ENCODE data around the gene TTC23.
"Not testable (repeated sequence)": the region's sequence is repeated elsewhere in the genome, so short reads cannot be mapped to it uniquely, and the experiment has no call there.

Gene TTC23

DNA sequence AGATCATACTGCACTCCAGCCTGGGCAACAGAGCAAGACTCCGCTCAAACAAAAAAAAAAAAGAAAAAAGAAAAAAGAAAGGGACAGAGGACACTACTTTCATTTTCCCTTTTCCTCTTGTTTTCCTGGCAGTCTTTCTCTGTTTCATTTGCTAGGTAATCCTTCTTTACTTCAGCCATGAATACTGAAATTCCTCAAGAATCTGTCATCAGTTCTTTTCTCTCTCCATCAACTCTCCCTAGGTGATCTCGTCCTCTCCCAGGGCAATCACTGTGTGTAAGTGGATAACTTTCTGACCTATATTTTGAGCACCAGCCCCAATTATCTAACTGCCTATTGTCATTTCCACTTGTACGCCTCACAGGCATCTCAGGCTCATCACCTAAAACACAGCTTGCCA, 51.5 kb downstream of the TTC23 start:
- DNase-seq (ENCODE audit: low spot score) = no peak

DNA sequence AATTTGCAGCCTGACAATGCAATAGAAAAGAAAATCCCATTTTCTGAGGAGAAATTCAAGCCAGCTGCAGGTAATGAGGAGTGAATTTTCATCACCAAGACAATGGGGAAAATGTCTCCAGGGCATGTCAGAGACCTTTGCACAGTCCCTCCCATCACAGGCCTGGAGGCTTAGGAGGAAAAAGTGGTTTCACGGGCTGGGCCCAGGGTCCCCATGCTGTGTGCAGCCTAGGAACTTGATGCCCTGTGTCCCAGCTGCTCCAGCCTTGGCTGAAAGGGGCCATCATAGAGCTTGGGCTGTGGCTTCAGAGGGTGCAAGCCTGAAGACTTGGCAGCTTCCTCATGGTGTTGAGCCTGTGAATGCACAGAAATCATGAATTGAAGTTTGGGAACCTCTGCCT, 57.2 kb downstream of the TTC23 start:
- DNase-seq (ENCODE audit: low spot score) = not testable (repeated sequence)

DNA sequence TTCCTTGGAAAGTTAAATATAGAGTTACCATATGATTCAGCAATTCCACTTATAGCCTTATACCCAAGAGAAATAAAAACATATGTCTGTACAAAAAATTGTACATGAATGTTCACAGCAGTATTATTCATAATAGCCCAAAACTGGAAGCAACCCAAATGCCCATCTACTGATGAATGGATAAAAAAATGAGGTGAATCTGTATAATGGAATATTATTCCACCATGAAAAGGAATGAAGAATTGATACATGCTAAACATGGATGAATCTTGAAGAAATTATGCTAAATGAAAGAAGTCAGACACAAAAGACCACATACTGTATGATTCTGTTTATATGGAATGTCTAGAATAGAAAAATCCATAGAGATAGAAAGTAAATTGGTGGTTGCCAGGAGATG, 61.4 kb downstream of the TTC23 start:
- no peak for DNase-seq (ENCODE audit: low spot score)

DNA sequence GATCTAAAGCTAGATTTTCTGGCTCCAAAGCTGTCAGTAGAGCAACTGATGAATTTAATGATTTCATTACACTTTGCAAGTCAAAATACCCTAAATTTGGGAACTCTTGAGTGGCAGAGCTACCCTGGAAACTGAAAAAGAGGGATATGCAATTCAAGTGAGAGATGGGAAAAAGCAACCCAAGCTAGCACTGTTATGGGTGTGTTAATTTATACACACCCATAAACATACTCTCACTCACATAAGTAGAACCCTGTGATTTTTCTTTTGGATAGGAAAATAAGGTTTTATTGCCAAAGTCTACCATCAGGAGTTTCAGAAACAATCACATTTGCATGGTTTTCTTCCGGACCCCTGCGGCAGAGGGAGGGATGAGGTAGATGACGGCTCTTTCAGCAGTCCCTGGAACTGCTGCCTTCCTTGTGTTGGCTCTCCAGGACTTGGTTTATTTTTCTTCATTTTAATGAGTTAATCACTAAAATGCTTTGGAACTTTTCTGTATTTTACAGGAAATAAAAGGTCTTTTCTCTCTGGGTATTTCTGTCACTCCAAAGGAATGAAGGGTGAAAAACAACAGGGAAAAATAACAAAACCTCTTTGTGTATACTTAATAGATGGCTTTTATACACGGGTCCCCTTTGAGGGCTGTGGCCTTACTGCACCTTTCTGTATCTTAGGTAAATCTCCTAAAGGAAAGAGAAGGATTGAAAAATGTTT, 63.8 kb downstream of the TTC23 start:
- DNase-seq (ENCODE audit: low spot score) = no peak

- DNase-seq (ENCODE audit: low spot score) = no peak
These were observed 66.6 kb downstream of the TTC23 start for GRCh38 chr15:99182791-99183190.

DNA sequence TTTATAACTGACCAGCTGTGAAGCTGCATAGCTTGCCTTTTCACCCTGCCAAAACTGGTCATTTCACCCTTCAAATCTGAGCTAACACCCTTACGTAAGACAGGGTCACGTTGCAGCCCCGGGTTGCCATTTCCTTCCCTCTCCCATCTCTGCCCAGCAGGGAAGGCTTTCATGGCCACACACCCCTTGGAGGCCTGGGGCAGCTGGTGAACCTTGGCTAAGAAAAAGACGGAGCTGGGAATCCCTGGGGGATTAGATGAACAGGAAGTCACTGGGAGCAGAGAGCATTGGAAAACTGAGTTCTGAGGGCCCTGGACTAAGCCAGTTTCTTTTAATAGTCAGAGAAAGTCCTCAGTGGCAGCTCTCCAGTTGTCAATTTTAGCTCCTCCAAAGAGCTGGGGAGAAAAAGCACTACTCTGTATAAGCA, 67.8 kb downstream of the TTC23 start:
- DNase-seq (ENCODE audit: low spot score) = no peak

GRCh38 chr15:99180964-99181306, 68.4 kb downstream of the TTC23 start:
- no peak for DNase-seq (ENCODE audit: low spot score)

DNA sequence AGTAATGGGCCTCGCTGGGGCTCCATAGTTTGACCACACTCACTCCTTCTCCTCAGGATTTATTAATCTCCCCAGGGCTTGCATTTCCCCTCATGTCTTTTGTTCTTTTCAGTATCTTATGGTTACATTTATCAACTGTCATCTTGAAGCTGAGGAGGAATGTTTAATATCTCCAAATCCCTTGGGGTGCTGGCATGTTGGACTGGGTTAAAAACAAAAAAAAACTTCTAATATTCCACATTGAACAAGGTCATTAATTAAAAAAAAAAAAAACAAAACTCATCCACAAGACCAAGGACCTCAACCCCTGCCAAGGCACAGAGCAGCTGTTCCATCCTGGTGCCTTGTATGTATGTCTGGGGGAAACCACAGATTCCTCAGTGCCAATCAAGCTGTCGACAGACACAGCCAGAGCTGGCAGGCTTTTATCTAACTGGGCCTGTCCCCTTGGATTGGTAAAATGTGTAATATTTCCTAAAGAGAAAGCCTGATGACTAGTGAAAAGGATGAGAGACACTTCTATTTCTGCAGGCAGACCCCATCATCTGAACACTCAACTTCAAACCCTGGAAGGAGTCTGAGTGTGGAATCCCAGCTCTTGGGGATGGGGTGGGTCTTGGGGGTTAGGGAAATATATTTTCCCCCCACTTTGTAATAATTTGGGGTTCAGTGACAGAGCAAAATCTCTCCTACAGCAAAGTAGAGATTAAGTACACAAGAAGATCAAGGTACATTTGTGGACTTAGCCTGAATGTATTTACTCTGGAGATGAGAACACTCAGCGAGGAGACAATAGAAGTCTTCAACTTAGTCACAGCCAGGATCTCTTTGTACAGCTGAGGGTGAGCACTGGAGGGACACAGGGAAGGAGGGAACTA, 69.1 kb downstream of the TTC23 start:
- no peak for DNase-seq (ENCODE audit: low spot score)

GRCh38 chr15:99177679-99178078, 71.7 kb downstream of the TTC23 start:
- DNase-seq (ENCODE audit: low spot score) = no peak

DNA sequence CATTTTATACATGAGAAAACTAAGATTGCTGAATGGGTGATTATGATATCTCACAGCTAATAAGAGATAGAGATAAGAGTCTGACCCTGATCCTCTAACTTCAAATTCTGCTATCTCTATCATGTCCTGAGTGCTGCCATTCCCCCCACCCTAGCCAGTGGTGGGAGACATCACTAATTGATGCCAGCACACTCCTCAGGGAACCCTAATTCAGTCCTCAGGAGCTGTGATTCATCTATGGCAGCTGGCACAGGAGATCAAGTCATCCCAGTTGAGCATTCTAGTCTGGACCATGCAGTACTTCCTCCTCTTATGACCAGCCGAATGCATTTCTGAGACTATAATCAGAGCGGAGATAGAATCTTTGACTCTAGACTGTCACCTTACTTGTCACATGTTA, 72.6 kb downstream of the TTC23 start:
- DNase-seq (ENCODE audit: low spot score) = no peak

DNA sequence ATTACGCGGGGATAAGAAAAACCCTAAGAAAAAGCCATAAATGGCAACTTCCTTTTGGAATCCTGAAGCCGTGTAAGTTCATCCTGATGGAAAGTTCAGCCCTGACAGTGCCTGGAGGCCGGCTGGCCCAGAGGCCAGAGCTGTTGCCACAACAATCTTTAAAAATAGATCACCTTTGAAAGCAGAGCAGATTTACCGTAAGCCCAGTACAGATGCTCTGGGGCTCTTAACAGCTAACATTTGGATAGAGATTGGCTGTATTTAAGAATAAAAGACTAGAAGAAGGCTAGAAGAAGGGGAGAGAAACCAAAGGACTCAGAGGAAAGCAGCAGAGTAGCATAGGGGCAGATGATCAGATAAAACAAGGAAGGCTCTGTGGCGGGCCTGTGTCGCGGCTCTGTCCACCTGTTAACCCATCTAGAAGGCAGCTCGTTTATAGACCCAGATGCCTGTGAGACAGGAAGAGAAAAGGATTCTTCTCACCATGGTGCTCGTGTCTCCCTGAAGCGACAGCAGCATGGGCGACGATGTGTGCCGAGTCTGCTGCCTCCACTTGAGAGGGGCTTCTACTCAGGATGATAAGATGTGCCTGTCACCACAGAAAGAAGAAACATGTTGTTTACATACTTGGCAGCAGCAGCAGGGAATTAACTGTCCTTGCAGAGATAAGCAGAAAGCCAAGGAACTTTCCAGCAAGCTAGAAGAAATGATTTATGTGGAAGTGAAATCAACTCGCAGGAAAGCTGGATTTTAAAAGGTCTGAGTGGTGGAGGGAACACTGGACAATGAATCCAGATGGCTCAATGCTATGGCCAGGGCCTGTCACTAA, 74.6 kb downstream of the TTC23 start:
- DNase-seq (ENCODE audit: low spot score) = no peak

- DNase-seq (ENCODE audit: low spot score) = no peak
These were observed 76.4 kb downstream of the TTC23 start for GRCh38 chr15:99172989-99173388.

- DNase-seq (ENCODE audit: low spot score) = no peak
These were observed 77.2 kb downstream of the TTC23 start for GRCh38 chr15:99172171-99172570.

DNA sequence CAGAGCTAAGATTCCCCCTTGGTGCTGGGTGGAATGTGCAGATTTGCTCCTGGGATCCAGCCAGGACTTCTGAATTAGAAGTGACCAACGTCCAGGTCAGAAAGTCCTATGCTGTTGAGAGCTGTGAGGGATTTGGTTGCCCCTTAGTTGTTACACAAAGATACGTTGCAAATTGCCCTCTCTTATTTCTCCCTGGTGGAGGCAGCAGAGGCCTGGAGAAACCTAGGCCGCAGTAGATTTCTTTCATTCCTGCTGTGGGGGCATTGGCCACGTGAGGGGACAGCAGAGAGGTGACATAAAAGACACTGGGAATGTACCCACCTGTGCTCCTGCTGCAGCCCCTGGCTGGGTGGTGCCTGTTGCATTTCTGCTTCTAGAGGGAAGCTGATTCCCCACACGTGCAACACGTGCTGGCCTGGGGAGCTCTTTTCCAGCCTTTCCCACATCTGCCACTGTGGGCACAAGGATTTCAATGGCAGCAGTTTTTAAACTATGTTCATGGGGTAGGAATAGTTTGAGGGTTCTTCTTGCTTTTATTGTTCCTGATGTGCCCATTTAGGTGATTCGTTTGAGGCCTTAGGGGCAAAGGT, 78.8 kb downstream of the TTC23 start:
- no peak for DNase-seq (ENCODE audit: low spot score)

- DNase-seq (ENCODE audit: low spot score) = no peak
These were observed 79.5 kb downstream of the TTC23 start for GRCh38 chr15:99169769-99170311.

DNA sequence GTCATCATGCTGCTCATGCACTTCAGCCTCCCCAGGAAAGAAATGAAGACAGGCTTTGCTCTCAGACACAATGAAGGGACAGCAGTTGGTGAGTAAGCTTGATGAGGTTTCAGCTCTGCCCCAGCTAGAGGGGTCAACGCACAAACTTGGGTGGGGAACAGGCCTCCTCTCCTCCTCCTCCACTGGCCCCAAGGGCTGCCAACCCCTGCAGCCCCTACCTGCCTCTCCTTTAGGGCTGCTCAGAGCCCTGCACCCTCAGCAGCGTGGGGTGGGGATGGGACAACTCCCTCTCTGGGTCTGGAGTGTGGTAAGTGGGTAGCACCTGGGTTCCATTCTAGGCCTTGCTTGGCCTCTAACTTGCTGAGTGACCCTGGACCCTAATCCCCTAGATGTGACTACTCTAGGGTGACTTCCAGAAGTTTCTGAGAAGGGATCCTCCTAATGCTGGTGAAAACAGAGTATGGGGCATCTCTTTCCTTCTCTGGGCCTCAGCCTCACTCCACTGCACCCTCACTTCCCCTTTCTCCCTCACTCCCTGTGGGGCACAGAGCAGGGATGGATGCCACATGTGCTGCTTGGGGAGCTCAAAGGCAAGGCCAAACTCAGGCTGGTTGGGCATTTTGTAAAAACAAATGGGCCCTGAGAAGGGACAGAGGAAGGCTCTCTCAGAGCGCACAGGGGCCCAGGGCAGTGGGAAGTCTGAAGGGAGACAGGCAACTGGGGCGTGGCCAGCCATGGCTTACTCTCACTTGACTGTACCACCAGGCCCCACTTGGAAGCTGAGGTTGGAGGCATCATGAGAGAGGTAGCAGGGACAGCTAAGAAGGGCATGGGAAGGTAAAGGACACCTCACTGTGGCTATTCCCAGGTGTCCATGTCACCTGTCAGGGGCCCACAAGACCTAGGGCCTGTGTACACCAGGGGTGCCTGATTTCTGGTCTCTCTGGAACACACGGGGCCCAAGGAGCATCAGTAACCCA, 80.5 kb downstream of the TTC23 start:
- DNase-seq (ENCODE audit: low spot score) = no peak

DNA sequence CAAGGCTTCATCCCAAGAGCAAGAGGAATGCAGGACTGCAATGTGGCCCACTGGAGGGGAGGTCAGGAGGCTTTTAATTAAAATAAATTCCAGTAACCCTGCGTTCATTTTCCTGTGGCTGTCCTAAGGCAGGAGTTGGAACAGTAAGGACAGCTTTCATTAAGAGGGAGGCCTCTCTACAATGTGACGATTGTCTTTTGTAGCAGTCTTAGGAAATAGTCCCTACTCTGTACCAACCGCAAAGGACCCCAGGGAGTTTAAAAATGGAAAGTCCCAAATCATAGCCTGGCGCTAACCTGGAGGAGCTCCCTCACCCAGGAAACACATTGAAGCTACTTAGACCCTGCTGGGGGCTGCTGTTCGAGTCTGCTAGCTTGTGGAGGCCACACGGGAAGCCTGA, 81.7 kb downstream of the TTC23 start:
- DNase-seq (ENCODE audit: low spot score) = no peak

DNA sequence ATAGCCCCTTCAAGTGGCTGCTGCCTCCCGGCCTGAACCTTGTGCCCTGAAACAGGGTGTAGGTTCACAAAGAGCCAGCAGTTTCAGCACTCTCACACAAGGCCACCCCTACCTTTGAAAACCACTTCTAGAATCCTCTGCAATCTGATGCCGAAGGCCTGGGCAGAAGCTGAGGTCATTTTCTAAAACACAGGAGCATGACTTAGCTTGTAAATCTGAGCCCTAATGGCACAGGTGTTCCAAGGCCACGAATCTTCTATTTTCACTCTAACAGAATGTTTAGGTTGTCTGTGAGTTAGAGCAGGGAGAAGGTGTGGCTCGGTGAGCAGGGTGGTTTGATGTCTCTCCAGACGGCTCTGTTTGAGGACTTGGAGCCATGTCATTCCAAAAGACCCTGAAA, 82.2 kb downstream of the TTC23 start:
- DNase-seq (ENCODE audit: low spot score) = no peak

DNA sequence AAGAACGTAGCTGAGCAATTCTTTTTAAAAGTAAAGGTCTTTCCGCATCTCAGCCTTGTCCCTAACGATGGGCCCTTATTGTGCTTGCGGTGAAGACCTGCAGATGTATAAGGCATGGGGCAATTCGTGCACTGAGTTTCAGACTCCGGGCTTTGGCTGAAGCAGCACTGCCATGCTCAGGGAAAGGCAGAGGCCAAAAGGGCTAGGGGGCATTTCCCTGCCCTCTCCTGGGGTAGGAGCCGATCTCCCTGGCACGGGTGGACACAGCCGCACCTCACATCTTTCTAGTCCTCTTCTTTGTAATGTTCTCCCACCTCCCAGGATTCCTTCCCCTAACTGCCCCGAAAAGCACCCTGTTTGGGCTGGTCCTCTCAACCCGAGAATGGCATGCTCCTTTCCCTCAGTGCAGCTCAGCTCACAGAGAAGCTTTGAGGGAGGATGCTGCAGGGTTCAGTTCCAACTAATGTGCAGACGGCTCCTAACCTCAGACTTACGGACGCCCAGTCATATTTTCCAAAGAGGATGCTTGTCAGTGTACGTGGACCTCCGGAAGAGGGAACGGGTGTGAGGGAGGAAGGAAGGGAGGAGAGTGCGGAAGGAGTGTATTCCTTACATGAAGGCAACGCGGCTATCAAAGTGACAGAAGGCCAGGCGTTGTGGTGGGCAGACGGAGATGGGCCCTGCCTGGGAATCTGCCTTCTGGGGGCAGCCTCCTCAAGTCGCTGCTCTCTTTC, 83.3 kb downstream of the TTC23 start:
- no peak for DNase-seq (ENCODE audit: low spot score)

All from Ammon's horn (tissue), 1 donor.